HG03521 (cell line): ENCODE results near the gene TRABD.
A peak's percentile ranks its signal among the peaks of the same experiment; 100 is the strongest.

ENCODE experiments used
- ATAC-seq: cut with Tn5 transposase; IDR thresholded peaks from one replicate; pipeline ENCODE4 v1.9.1; 2021; ENCODE audit warnings: mild to moderate bottlenecking, moderate library complexity; ENCODE audit not compliant: unreplicated experiment

The TRABD gene

DNA sequence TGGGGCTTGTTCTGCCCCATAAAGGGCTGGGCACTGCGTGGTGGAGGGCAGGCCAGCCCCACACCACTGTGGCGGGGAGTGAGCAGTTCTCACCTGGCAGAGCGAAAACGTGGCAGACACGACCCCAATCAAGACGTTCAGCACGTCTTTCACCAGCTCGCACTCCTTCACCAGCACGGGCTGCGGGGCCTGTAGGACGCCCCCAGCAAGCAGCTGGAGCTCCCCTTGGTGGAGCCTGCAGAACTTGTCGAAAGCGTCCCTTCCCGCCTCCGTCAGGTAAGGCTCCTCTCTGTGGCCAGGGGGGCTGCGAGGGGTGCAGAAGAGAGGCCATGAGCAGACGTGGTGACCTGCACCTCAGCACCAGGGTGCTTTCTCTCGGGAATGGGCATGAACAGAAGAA is 47.5 kb downstream of the TRABD start:
- ATAC-seq = no peak

DNA sequence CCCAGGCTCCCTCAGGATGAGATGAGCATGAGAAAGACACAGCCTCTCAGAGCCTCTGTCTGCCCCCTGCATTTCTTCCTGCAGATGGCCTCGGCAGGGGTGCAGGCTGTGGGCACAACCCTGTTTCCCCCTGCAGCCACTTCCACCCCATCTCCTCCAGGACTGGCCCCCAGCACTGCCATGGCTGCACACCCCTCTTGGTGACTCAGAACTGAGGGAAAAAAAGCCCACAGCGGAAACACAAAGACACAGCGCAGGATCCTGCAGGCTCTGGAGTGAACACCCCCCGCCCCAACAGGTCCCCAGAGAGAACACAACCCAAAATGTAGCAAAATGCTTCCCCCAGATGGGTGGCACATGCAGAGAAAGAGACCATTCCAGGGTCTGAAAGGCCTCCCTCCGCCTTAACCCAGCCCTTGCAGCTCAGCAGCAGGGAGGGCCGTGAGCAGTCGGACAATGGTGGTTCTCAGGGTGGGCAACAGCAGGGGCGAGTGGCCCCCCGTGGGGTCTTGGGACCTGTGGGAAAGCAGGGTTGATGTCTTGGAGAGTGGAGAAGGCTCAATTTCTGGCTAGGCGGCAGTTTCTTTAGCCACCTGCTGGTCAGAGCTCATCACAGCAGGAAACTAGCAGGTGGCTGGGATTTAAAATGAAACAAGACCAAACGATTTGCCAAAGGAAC is 51.2 kb downstream of the TRABD start:
- ATAC-seq = no peak

DNA sequence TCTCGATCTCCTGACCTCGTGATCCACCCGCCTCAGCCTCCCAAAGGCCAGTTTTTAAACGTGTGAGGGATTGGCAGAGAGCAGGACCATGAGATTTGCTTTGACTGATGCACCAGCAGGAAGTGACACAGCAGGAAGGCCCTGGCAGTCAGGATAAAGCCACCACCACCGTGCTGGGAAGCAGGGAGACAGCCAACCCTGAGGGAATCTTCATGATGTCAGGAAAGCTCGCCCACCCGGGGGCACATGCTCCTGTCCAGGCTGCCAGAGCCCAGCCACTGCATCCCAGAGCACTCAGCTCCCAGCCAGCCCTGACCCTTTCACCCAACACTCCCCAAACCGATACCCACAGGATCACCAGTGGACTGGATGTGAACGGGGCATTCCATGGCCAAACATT is 53.0 kb downstream of the TRABD start:
- no peak for ATAC-seq

DNA sequence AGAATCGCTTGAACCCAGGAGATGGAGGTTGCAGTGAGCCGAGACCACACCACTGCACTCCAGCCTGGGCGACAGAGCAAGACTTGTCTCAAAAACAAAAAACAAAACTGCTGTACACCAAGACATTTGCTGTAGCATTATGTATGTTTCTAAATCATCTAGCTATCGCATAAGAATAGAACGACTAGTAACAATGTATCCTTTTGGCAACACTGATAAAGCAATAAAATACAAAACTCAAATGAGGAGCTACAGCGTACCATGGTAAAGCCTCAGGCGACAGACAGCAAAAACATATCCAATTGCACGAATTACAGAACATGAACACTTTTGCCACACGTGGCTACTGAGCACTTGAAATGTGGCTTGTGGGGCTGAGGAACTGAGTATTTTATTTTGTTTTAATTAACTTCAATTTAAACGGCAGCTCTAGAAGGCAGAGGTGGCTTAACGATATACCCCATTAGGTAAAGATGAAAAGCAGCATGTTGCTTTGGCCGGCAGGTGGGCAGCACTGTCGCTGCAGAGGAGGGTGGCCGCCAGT is 56.8 kb downstream of the TRABD start:
- ATAC-seq = no peak

DNA sequence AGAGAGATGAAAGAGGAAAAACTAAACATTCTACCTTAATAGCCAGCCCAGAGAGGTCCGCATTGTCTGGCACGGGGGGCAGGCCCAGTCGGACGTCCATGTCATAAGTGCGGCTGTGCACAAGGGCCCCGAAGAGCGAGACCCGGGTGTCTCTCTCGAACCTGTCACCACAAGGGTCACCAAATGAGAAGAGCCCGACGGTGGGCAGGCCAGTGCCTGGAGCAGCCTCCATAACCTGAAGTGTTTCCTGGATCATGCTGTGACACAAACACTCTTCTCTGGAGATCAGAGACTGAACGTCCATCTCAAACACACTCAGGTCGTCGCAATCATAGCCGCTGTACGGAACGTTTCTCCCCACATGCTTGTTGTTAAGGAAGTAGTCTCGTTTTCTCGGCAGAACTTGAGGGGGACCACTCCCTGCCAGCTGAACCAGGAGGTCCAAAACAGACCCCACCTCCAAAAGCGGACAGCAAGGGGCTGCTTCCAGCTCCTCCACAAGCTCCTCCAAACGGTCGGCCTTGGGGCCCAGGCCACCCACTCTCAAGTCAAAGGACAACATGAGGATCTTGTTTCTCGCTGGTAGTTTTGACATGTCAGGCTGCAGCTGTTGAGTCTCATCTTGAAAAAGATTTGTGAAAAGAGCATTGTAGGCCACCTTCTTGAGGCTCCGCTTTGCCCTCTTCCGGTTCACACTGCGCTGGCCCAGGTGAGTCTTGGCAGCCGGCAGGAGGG is 58.1 kb downstream of the TRABD start:
- ATAC-seq = no peak

DNA sequence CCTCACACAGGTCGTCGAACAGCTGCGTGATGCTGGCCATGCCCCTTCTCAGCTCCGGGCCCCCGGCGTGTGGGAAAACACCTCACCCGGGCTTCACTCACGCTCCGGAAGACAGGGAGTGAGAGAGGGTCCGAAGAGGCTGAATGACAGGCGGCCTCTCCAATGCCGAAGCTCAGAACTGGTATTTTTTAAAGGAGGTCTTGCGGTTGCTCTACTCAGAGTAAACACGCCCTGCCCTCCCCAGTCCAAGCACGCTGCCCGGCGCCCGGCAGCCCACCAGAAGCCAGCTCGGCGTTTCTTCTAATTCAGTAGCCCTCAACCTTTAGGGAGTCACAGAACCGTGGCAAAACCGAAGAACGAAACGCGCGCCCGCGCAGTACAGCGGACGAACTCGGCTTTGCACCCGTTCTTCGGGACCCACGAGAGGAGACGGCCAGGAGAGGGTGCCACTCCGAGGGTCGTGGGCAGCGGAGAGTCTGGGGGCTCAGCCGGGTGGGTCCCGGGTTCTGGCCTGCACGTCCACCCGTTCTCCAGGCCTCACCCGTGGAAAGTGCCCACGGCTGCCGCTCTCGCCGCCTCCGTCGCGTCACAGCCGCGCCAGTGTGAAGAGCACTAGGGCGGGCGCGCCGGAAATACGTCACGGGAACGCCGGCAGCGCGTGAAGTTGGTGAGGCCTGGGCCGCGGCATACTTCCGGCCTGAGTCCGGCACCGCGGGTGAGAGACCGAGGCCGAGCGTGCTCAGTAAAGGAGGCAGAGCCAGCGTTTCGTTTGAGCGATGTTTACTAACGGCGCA is 58.9 kb downstream of the TRABD start, which contains the start of gene TUBGCP6:
TUBGCP6 (minus strand) TSS at position 604 of the 794 bp plus-strand sequence; CDS start at position 40, 564 bp downstream.
- peak; percentile 65 for ATAC-seq

DNA sequence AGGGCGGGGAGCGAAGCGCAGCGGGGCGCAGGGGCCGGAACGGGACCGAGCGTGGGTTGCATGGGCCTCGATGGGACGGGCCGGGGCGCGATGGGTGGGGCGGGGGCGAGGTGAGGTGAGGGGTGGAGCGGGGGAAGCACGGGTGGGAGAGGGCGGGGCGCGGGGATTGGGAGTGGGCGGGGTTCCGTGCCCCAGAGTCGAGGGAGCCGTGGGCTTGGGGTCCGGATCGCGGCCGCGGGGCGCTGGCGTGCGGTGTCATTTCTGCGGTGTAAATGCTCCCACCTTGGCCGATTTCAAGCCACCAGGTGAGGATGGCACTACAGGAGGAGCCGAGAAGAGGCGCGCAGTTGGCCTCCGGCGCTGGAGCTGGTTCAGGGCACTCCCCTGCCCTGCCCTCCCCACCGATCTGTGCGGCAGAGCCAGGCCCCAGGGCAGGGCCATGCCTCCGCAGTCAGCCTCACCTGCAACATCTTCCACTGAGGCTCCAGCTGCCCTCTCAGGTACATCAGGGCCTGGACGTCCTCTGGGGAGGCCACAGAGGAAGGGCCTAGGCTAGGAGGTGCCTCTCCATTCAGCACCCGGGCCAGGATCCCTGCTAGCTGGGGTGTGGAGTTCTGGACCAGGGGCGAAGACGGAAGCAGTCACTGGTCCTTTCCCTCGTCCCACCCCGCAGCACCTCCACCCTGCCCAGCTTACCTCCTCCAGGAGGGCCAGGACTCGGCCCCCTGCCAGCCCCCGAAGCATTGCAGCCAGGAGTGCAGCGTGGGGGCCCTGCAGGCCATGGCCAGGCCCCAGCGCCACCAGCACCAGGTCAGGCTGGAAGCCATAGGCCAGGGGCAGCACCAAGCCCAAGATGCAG is 59.7 kb downstream of the TRABD start:
- ATAC-seq = peak; percentile 0

DNA sequence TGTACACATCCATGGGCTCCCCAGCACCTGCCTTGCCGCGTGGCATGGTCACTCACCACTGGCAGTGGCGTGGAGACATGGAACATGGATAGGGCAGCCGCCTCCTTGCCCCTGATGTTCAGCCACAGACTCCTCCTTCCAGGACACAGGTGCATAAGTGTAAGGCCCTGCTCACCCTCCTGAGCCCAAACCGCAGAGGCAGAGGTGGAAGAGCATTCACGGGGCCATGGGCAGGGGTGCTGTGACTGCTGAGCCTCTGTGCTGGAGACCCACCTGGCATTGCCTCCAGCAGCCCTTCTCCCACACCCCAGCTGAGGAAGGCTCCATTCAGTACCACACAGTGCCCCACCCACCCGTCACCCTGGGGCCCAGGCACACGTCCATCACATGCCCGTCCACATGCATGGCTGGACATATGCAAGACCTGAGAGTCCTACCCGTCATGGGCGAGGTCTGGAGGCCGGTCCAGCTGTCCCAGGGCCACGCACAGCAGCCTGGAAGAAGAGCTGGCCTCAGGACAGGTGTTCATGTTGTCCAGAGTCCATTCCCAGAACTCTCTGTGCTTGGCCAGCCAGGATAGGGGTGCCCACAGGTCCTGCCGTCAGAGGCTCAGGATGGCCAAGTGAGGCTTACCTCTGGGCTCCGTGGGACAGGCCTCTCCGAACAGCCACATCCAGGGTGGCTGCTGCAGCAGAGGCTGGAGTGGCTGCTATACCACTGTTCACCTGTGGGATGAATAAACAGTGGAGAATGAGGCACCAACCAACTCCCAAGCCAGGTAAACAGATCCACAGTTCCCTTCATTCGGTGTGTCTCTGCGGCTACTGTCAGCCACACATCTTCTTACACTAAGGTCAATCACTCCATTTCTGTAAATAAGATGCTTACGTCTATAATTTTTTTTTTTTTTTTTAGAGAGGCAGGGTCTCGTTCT is 60.8 kb downstream of the TRABD start:
- ATAC-seq = no peak

DNA sequence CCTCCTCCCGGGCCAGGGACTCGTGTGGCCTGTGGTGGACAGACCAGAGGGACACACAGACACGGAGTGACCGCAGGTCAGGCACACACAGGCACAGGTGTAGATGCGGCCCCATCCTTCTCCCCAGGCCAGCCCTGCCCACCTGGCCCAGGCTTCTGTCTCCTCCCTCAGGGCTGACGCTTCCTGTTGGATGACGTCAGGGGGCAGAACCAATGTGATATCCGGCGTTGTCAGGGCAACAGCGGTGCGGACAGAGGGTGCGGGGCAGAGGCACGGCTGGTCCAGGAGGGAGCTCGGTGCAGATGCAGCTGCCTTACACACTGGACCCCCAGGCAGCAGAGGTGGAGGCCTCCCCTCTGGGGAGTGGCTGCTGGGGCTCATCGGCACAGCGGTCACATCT is 62.0 kb downstream of the TRABD start:
- ATAC-seq = no peak

DNA sequence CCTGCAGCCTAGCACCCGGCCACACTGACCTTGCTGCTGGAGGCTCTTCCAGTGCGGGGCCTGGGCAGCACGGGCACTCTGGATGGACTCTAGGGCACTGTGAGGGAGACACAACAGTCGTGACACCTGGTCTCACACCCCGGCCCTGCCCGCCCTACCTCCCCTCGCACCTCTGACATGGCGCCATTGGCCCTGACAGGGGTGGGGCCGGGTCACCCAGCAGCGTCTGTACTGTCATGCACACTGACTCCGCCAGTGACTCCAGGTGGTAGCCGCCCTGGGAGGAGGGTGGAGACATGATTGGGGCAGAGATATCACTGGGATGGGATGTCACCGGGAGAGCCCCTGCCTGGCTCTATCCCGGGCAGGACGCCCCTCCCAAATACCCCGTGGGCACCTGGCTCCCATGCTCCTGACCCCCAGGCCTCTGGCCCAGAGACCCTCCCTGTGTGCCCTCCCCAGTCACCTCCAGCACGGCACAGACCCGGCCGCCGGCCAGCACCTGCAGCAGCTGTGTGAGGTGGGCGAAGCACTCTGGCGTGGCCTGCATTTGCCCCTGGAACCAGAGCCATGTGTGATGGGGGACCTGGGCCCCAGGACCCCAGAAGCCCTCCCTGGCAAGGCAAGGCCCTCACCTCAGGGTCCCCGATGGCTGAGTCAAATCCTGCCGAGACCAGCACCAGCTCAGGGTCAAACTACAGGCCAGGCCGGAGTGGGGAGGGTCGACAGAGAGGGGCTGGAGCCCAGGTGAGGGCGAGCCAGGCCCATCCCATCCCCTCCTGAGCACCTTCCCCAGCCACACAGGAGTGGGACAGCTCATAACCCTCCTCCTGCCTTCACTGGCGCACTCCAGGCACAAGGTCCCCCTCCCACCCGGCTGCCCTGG is 62.7 kb downstream of the TRABD start:
- no peak for ATAC-seq
